ENCODE results near the gene CFAP300.

The CFAP300 gene

GRCh38 chr11:102079625-102080024 is 32.4 kb downstream of the CFAP300 start:
- DNase-seq = no peak

GRCh38 chr11:102081313-102081712 is 34.1 kb downstream of the CFAP300 start:
- no peak for DNase-seq

- DNase-seq = no peak
These were observed 38.8 kb downstream of the CFAP300 start for GRCh38 chr11:102085864-102086551.

- DNase-seq = no peak
These were observed 49.9 kb downstream of the CFAP300 start for GRCh38 chr11:102097186-102097585.

GRCh38 chr11:102099755-102100154 is 52.5 kb downstream of the CFAP300 start:
- no peak for DNase-seq

- no peak for DNase-seq
These were observed 61.6 kb downstream of the CFAP300 start for GRCh38 chr11:102108734-102109440.

GRCh38 chr11:102109896-102110760 is 62.9 kb downstream of the CFAP300 start, which contains the start of gene YAP1:
TSS of gene YAP1 (plus strand) at chr11:102110447. CDS start at chr11:102110849, 402 bp downstream.
- DNase-seq = peak; percentile 73

GRCh38 chr11:102110761-102111010 is 63.4 kb downstream of the CFAP300 start:
- no peak for DNase-seq

GRCh38 chr11:102111011-102111786 is 64.0 kb downstream of the CFAP300 start:
- DNase-seq = no peak

- peak; percentile 34 for DNase-seq
These were observed 64.7 kb downstream of the CFAP300 start for GRCh38 chr11:102111787-102112508.

- no peak for DNase-seq
These were observed 65.2 kb downstream of the CFAP300 start for GRCh38 chr11:102112509-102112821.

GRCh38 chr11:102114032-102114431 is 66.8 kb downstream of the CFAP300 start:
- DNase-seq = no peak

GRCh38 chr11:102115557-102115956 is 68.3 kb downstream of the CFAP300 start:
- no peak for DNase-seq

- no peak for DNase-seq
These were observed 69.4 kb downstream of the CFAP300 start for GRCh38 chr11:102116453-102117205.

GRCh38 chr11:102117472-102118113 is 70.4 kb downstream of the CFAP300 start:
- no peak for DNase-seq

- no peak for DNase-seq
These were observed 71.7 kb downstream of the CFAP300 start for GRCh38 chr11:102118937-102119336.

GRCh38 chr11:102119997-102120396 is 72.8 kb downstream of the CFAP300 start:
- DNase-seq = no peak

- DNase-seq = no peak
These were observed 73.3 kb downstream of the CFAP300 start for GRCh38 chr11:102120437-102120973.

GRCh38 chr11:102121329-102121728 is 74.1 kb downstream of the CFAP300 start:
- no peak for DNase-seq
